ENCODE results near the gene RALGPS1. TPM values are rescaled to one million over a fixed set of nuclear protein-coding genes. Genes with fewer than 3 reads are reported as not detected.

Gene RALGPS1
- total RNA-seq, 1 donor from 2014 or later, result 48.8 TPM

DNA sequence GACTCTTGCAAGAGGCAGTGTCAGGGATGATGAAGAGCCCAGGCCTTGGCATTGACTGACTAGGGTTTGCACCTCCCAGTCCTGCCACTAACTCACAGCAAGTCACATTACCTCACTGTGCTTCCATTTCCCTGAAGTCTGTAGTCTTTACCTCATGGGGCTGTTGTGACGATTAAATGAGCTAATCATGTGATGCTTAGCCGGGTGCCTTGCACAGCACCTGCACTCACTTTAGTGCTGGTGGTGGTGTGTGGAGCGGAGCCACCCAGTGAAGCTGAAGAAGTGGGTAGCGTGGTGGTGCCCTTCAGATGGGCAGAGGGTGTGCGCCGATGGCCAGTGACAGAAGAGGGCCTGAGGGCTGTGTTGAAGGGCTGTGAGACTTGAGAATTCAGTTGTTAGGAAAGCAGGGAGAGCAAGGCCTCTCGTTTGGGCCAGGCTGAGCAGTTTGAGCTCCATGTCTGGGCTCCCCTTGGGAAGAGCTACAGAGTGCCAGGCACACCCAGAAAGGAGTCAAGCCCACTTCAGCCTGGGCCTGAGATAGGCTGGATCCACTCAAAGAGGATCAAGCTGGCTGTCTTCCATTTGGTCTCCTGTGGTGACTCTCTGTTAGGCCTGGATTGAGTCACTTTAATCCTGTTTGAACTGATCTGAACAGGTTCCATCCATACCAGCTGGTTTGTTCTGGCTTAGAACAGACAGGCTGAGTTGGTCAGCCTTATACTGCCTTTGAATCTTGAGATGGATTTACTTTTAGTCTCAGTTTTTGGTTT, 42.5 kb downstream of the RALGPS1 start:
- no peak for DNase-seq (ENCODE audit: low spot score)

DNA sequence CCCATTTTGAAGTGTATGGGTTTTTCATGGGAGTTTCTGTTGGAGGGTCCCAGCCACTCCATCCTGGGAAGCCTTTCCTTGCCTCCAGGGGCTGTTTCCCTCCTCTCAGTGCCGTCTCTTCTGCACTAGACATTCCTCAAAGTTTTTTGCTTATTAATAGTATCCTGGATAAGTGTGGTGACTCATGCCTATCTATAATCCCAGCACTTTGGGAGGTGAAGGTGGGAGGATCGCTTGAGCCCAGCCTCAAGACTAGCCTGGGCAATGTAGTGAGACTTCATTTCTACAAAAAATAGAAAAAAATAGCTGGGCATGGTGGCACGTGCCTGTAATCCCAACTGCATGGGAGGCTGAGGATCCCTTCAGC, 43.1 kb downstream of the RALGPS1 start:
- no peak for DNase-seq (ENCODE audit: low spot score)

DNA sequence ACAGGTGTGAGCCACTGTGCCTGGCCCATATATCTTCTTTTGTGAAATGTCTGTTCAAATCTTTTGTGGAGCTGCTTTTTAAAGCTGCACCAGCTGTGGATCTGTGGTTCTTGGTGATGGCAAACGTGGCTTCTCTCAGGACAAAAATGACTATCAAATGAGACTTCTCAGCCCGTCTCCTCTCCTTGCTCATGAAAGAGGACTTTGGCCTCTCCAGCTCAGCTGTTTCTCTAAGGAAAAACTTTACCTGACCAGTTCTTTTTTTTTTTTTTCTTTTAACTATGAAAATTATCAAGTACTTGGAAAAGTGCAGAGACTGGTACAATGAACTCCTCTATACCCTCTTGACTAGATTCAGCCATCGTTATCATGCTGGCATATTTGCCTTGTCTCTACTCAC, 44.8 kb downstream of the RALGPS1 start:
- no peak for DNase-seq (ENCODE audit: low spot score)

DNA sequence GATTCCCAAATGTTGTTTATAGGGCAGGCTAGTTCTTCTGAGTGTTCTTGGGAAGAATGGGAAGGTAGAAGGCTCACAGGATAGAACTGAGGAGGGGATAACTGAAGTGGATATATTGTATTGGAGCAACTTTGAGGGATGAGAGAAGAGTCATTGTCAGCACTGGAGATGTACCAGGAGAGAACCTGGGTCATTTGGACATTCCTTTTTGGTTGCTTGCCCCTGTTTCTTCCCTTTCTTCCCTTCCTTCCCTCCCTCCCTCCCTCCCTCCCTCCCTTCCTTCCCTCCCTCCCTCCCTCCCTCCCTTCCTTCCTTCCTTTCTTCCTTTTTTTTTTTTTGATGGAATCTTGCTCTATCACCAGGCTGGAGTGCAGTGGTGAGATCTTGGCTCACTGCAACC, 45.3 kb downstream of the RALGPS1 start:
- DNase-seq (ENCODE audit: low spot score), result no peak

DNA sequence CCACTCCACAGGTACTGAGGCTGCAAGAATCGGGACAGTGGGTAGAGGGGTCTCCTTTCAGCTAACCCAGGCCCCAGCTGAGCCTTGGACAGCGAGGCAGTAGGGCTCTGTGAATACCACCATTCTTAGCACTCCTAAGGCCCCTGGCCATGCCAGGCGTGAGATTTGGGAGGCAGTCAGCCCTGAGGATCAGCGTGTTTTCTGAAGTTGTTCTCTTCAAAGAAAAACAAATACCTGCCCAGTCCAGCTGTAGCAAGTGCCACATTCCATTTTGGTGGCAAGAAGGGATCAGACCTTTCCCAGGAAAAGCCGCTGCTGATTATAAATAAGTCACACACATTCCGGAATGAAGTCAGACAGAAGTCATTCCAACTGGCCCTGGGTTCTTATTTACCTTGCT, 47.8 kb downstream of the RALGPS1 start:
- DNase-seq (ENCODE audit: low spot score), result no peak

DNA sequence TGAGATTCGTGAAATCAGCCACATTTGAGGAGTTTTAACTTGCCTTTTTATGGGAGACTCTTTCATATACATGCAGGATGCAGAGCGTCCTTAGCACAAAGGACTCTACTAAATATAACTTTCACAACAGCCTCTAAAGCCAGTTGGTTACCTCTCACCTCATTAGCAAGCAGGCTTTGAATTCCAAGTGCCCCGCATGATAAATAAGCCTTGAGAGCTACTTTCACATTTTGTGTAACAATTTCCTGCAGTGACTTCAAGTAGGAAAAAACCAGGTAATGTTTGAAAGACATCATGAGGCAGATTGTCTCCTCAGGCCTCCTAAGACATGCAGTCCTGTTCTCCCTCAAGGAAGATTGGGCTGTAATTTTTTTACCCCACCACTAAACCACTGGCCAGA, 50.5 kb downstream of the RALGPS1 start:
- DNase-seq (ENCODE audit: low spot score), result no peak

DNA sequence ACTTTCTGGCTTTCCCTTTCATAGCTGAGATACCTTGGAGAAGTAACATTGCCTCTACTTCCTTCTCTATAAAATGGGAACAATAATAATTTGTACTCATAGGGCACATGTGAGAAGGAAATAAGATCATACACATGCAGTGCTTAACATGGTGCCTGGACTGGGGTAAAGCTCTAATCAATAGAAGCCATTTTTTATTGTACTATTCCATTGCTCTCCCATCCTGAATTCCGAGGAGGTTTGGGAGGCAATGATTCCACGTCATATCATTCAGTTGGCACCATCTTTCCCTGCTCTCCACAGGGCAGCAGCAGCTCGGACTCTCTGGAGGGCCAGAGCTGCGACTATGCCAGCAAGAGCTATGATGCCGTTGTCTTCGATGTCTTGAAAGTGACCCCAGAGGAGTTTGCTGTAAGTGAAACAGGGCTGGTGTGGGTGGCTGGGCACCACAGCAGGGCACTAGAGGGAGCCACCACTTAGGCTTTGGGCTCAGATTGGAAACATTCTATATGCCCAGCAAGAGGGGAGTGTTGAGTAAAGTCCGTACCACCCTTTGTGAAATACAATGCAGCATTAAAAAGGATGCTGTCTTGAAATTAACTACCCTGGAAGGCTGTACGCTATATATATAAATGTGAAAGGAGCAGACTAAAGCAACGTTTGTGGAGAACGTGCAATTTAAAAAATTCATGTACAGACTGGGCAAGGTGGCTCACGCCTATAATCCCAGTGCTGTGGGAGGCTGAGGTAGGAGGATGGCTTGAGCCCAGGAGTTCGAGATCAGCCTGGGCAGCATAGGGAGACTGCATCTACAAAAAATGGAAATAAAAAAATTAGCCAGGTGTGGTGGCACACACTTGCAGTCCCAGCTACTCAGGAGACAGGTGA, 51.2 kb downstream of the RALGPS1 start:
- DNase-seq (ENCODE audit: low spot score), result no peak

DNA sequence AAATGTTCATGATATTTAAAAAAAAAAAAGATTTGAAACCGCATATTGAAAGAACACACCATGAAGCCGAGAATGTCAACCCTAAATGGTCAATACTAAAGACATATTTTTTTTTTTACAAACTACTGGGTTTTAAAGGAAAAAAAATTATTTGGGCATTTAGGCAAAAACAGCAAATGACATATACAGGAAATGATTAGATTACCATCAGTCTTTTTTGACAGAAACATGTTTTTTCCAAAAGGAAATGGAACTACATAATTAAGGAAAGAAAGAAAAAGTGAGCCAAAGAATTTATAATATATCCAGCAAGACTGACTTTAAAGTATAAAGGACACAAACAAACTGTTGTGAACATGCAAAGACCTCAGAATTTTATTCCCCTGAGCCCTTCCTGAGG, 56.7 kb downstream of the RALGPS1 start:
- no peak for DNase-seq (ENCODE audit: low spot score)

DNA sequence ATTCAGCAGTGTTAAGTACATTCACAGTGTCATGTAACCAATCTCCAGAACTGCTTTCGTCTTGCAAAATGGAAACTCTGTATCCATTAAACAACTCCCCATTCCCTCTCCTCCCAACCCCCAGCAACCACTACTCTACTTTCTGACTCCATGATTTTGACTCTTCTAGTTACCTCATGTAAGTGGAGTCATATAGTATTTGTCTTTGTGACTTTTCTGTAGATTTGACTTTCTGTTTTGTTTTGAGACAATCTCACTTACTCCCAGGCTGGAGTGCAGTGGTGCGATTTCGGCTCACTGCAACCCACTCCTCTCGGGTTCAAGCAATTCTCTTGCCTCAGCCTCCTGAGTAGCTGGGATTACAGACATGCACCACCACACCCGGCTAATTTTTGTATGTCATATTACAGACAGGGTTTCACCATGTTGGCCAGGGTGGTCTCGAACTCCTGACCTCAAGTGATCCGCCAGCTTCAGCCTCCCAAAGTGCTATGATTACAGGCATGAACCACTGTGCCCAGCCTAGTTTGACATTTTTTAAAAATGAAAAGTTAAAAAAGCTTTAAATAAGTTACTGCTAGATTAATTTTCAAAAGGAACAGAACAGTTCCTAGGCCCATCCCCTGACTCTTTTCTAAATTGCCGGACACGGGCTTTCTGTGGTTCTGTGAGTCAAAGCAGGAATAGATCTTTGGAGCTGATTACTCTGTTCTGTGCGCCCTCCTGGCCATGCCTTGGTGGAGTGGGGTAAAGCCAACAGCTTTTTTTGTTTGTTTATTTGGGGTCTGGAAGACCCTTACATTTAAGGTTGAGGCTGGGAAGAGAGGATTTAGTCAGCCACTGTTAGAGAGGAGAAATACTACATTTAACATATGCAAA, 59.3 kb downstream of the RALGPS1 start:
- DNase-seq (ENCODE audit: low spot score), result no peak

DNA sequence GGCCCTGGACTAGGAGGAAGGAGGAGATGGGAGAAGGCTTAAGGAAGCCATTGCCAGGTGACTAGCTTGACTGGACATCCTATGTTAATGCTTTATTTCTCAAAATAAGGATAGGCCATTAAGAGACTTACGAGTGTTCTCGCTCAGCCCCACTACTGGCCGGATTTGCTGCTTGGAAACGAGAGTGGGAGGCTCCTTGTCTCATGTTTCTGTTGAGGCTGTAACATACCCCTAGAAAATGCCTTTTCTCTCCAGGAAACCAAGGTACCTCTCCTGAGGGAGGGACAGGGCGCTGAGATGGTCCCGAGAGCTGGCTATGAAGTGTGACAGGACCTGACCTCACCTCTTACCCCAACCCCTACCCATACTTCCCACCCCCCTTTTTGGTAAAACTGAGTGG, 60.0 kb downstream of the RALGPS1 start:
- DNase-seq (ENCODE audit: low spot score), result no peak

DNA sequence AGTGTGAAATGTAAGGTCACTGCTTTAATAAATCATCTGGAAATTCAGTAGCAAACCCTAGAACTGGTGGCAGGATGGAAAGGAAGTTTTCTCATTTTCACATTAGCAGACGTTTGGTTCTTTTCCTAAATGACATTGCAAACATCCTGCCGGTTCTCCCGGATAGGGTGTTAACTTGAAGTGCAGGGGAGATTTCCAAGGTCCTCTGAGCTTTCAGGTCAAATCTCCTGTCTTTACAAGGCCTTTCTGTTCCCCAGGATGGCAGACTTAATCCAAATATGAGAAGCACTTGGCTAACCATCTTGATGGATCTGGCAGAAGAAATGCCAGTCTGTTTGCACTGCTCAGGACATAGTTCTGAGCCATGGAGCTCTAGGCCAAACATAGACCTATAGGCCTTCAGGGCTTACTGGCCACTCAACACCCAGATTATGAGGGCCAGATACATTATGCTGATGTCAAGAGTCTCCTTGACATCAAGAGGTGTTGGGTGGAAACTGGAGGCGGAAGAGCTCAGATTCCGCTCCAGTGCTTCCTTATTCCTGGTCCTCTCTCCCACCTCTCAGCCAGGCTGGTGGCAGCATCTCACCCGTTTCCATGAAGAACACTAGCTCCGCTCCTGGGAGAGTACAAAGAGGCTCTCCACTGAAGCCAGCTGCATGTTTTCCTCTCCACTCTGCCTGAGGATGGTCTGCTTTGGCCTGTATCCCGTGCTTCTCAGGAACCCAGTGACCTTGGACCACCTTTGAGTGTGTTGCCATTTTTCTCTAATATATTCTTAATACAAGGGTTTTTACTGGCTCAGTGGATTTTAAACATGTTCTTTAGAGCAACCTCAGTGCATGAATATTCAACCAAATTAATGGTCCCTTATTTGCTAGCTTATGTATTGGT, 61.0 kb downstream of the RALGPS1 start:
- no peak for DNase-seq (ENCODE audit: low spot score)

DNA sequence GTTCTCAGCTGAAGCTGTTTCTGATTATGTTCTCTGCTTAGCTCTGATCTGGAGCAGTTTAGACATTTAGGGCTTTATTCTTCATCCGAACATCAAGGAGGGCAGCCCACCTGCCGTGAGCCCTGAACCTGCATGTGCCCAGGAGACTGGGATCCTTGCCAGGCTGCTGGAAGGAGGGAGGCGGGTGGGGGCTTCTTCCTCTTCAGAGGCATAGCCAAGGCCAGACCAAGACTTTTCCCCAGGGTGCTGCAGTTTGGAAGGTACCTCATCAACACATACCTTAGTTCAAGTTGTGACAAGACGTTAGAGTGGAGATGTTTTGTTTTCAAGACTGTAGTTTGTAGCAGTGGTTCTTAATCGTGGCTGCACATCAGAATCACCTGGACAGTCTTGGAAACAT, 64.9 kb downstream of the RALGPS1 start:
- no peak for DNase-seq (ENCODE audit: low spot score)

DNA sequence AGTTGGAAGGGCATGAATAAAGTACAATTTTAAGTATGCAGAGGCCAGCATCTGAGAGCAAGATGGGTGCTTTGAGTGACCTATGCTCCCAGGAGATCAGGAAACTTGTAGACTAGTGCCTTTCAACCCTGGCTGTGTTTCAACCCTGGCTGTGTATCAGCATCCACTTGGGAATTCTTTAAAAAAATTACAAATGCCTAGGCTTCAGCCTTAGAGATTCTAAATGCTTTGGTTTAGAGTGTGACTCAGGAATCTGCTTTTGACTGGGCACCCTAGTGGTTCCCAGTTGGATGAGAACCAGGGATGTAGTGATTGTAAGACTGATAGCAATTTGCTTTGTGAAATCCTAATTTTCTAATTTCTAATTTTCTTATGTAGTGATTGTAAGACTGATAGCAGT, 65.6 kb downstream of the RALGPS1 start:
- no peak for DNase-seq (ENCODE audit: low spot score)

DNA sequence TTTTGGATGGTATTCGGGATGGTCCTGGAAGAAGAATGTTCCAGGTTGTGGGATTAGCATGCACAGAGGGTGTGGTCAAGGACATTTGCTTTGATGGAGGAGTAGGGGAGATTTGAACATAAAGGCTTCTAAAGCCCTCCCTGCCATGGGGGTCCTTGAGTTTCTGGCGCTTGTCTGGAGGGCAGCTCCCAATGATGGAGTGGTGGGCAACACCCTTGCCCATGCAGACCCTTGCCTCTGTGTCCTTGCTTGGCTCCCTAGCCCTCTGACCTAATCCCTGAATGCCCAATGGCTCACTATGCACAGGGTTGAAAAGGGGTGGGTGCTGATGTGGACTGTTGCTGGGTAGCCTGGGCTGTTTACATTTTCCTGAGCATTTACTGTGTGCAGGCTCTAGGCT, 66.6 kb downstream of the RALGPS1 start:
- DNase-seq (ENCODE audit: low spot score), result no peak

DNA sequence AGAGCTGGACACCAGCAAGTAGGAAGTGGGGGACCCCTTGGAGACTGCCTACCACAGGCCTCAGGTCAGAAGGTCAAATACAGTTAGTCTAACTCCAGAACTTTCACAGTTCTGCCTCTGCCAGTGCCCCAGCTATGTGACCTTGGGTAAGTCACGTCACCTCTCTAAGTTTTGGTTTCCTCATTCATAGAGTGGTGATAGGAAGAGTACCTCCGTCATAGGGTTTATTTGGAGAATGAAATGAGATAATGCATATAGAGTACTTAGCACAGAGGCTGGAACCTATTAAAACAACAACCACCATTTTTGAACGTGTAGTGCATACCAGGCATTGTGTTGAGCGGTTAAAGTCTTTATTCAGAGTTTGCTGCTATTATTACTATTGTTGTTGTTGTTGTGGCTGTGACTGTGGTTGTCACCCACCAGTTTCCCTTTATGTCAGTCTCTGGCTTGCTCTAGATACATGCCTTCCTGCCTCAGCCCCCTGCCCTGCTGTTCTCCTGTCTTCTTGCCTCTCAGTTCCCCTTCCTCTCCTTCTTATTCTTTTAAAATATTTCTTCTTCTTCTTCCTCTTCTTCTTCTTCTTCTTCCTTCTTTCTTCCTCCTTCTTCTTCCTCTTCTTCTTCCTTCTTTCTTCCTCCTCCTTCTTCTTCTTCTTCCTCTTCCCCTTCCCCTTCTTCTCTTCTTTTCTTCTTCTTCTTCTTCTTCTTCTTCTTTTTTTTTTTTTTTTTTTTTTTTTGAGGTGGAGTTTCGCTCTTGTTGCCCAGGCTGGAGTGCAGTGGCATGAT, 67.8 kb downstream of the RALGPS1 start:
- DNase-seq (ENCODE audit: low spot score), result no peak

DNA sequence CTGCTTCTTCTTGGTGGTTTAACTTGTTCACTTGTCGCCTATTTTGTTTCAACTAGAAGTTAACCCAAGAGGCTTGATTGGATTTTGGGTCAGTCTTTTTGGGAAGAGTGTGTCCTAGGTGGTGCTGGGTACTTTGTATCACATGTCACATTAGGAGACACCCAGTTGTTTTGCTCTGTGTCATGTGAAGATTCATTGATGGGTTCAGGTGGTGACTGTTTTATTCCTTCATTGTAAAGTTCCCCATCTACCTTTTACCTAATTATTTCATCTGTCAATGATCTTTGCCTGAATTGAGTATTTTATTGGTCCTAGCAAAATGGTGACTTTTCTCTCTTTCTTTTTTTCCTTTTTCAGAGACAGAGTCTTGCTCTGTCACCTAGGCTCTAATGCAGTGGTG, 69.2 kb downstream of the RALGPS1 start:
- DNase-seq (ENCODE audit: low spot score), result no peak

DNA sequence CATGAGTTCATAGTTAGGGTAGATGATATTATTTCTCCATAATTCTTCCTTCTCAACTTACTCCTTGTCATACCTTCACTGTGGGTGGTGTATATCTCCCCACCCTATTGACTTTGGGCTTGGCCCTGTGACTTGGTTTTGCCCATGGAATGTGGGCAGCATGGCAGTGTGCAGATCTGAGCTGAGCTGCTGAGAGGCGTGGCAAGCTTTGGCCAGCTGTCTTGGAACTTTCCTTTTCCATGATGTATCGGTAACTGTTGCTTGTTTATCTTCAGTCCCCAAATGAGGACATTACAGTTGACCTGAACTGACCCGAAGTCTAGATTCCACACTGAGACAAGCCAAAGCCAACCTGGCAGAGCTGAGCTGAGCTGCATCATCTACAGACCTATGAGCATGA, 70.4 kb downstream of the RALGPS1 start:
- no peak for DNase-seq (ENCODE audit: low spot score)

DNA sequence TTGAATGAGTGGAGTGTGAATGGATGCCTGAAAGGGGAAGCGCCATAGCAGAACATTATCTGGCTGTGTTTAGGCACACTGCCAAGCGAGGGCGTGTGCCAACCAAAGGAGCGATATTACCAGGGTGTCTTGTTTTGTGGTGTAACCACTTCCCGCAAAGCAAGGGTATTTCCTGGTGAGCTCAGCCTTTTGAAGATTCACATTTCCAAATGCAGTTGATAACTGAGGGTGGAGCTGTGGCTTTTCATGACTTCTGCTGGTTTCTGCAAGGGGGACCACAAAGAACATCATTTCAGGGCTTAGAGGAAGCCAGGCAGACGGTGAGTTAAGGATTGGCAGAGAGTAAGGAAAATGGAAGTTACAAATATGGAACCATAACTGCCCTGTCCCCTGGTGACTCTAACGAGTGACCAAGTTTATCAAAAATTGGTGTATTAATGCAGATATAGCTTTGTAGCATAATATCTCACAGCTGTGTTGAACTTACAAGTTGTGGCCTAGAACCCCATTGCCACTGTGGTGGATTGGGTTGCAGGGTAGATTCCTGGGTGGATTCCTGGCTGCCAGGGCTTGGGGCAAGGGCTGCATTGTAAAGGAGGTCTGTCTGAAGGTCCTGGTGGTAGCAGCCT, 71.4 kb downstream of the RALGPS1 start:
- peak; percentile 75 for DNase-seq (ENCODE audit: low spot score)

DNA sequence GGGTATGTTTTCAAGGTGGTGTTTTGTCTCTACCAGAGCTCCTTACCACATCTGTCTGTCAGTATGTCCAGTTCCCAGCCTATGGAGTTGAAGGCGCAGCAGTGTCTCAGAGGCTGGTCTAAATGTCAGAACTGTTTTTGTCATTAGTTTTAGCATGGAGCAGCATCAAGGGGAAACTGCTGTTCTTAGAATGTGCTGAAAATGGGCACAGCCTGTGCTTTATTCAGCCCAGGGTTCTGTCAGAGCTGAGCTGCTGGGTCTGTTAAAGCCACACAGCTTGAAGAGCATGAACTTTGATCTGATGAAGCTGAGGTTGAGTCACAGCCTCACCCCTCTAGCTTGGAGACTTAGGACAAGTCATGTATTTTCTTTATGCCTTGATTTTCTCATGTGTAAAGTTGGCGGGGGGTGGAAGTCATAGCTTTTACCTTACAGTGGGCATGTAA, 71.9 kb downstream of the RALGPS1 start:
- DNase-seq (ENCODE audit: low spot score), result no peak

DNA sequence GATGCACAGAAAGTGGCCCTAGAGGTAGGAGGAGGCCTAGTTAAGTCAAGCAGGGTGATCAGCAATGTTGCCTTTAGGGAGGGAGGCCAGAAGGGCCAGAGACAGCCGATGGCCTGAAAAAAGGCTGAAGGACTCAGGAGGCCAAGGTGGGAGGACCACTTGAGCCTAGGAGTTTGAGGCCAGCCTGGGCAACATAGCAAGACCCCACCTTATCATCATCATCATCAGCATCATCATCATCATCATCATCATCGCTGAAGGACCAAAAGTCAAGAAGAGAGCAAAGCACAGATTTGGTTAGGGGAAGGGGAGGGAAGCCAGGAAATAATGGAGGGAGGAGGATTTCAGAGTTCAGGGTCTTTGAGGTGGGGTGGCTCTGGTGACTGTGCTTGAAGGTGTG, 74.3 kb downstream of the RALGPS1 start:
- no peak for DNase-seq (ENCODE audit: low spot score)
